HG02642 (cell line): ENCODE measurements around the gene SRPK3.
A peak's percentile ranks its signal among the peaks of the same experiment; 100 is the strongest.

ENCODE experiments used
- ATAC-seq: cut with Tn5 transposase; IDR thresholded peaks from one replicate; pipeline ENCODE4 v1.9.1; 2021; ENCODE audit warnings: mild to moderate bottlenecking; ENCODE audit not compliant: unreplicated experiment, poor library complexity

The SRPK3 gene

DNA sequence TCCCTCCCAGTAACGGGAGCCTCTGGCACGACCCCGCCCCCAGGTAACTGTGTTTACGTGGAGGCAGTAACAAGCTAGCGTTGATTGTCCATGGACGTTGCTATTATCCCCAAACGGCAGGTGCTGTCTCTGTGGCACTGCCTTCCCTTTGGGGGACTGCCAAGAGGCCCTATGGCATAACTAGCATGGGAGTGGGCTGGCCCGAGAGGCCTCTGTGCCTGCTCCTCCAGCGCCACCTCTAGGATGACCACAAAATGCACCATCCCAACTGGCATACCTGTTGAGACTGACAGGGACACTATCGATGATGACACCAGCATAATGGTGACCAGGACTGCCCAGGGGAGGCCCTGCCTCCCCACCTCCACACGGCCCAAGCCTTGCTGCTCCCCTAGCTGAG lies 1.5 kb downstream of the SRPK3 start:
- ATAC-seq: no peak

GRCh38 chrX:153782871-153783270 lies 2.0 kb downstream of the SRPK3 start:
- ATAC-seq: no peak

GRCh38 chrX:153783378-153784013 lies 2.7 kb downstream of the SRPK3 start:
- no peak for ATAC-seq

GRCh38 chrX:153784325-153784967 lies 3.6 kb downstream of the SRPK3 start:
- no peak for ATAC-seq

DNA sequence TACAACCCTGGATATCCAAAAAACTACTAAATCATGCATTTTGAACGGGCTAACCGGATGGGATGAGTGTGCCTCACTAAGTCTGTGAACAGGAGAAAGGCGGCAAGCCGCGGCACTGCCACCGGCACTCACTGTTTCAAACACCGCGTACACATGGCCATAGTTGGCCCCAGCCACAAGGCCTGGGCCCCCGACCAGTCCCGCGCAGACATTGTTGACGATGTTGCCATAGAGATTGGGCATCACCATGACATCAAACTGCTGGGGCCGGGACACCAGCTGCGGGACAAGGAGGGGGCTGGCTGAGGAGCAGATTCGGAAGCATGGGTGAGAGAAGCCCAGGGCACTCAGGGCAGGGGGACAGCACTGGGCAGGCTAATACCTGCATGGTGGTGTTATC lies 5.8 kb downstream of the SRPK3 start:
- no peak for ATAC-seq

DNA sequence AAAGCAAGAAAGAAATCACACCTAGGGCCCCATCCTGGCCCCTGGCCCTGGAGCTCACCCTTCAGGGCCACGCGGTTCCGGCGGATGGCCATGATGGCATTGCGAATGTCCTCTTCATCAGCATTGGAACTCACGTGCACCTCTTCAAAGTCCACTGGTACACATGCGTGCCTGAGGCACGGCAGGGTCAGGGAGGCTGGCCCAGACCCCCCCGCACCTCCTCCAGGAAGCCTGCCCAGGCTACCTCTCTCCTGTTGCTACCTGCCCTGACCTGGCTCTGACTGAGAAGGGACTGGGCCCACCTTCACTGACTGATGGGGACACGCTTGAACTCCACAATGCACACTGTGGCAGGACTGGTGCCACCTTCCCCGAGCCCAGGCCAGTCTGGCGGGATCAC lies 8.8 kb downstream of the SRPK3 start:
- no peak for ATAC-seq

DNA sequence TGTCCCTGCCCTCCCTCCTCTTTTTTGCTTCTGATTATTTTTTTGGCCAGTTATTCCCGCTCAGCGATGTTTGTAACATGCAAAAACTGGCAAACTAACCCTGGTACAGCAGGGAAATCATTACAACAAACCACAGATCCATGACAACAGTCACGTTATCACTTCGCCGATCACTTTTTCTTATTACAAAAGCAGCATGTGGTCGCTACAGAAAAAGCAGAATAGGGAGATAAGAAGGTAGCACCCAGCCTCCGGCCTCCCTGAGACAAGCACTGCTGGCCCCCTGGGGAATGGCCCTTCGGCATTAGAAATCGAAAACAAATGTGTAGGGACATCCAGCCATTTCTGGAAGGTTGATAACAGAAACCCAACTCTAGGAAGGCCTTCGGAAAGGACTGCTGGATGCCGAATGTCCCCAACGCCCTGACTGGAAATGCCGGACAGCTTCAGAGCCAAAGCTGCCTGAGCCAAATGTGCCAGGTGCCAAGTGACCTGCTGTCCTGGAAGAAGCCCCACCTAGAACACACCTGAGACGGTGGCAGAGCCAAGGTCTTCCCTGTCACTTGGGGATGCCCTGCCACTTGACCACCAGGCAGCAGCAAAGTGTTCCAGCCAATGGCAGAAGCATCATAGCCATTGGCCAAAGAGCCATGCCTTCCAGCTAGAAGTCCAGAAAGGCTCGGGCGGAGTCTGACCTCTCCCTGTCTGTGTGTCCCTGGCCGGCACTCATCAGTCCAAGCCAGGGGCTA lies 10.4 kb downstream of the SRPK3 start:
- ATAC-seq: no peak

- ATAC-seq: no peak
These were observed 11.5 kb downstream of the SRPK3 start for GRCh38 chrX:153792368-153792767.

DNA sequence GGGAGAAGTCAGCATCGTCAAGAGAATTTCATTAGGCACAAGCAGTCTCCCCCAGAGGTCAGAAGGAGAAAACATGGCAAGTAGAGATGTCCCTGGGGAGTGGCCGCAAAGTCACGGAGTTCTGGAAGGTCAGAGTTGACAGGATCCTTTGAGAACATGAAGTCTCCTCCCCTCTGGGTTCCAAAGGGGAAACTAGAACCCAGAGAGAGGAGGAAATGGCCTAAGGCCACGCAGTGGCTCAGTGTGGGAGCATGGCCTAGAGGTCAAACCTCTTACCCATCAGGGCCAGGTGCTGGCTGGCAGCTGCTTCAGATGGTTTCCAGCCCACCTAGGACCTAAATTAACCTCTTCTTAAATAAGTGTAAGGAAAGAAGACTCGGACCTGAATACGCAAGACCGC lies 12.4 kb downstream of the SRPK3 start:
- ATAC-seq: no peak

DNA sequence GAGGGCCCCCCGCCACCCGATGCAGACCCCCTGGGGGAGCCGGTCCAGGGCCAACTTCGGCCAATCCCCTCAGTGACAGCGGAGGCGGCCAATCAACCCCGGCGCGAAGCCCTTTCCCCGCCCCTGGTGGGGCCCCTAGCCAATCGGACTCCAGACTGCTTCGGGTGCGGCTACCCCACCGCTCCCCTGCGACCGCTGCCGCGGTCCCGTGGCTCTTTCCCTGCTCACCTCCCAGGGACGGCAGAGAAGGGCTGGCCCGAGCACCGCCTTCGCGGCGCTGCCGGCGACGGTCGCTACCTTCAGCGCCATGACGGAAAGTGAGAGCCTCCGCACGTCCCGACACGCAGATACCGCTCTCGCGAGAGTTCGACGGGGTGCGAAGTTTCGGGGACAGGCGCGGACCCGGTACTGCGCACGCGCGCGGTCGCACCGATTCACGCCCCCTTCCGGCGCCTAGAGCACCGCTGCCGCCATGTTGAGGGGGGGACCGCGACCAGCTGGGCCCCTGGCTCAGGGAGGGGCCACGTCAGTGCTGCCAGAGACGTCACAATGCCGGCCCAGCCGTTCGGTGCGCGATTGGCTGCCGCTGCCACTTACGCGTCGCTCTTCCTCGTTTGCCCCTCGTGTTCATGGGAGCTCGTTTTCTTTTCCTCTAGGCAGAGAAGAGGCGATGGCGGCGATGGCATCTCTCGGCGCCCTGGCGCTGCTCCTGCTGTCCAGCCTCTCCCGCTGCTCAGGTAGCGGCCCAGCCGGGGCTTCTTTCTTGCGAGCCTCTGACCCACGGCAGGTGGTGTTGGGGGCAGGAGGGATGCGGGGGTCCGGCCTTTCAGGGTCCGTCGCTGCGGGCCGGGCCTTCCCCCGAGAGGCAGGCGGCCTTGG lies 13.4 kb downstream of the SRPK3 start, which contains the start of the genes IDH3G and SSR4:
Gene IDH3G (minus strand): TSS at position 358 of the 879 bp plus-strand sequence. CDS start 49 bp downstream, at position 309.
Gene SSR4 (plus strand): TSS at position 651 of the 879 bp plus-strand sequence. CDS start 20 bp downstream, at position 671.
- peak; percentile 94 for ATAC-seq

DNA sequence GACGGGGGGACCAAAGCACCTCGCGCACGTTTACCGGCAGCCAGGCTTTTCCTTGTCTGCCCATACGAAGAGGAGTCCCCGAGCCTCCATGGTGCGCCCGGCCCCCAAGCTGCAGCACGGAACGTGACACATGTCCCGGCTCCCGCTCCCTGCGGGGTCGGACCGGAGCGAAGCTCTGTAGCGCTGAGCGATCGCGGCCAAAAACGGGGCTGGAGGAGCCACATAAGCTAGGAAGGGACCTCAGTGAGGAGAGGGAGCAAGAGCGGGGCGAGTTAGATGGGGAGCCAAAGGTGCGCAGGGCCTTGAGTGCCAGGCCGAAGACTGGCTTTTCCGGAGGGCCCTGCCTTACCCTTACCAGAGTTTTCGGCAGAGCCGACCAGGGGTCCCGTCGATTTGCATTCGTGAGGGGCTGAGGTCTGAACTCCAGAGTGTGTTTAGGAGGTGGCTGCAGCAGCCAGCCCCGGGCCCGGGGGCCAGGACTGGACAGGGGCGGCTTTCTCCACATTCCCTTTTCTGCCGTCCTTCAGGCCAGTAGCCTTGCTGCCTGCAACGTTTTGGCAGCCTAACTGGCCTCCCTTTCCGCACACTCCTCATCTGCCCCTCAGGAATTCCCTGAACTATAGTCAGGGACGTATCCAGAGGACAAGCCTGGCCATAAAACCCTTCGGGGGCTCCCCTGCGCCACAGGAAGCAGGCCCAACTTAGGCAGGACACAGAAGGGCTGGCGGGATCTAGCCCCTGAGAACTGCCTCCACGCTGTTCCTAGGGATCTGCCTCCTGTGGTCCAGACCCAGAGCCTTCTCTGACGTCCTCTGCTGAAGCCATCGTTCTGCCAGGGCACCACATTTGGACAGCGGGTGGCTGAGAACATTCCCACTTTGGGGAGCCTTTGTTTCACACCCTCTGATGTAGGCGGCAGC lies 14.3 kb downstream of the SRPK3 start:
- no peak for ATAC-seq

DNA sequence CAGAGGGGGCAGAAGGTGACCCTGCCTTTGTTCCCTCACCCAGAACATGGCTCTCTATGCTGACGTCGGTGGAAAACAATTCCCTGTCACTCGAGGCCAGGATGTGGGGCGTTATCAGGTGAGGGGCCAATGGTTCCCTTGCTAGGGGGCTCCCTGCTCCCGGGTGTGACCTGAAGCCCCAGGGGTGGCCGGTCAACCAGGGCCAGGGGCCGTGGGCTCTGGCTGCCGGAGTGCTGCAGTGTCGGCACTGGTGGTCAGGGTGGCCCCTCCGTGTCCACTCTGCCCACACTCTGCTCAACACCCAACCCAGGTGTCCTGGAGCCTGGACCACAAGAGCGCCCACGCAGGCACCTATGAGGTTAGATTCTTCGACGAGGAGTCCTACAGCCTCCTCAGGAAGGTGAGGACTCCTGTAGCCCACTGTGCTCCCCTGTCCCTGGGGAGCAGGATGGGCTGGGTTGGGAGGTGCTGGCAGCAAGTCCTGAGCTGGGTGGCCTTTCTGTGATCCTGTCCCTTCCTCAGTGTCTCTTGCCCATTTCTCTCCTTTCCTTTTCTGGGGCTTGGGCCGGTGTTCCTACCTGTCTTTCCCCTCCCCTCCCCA lies 16.7 kb downstream of the SRPK3 start:
- no peak for ATAC-seq

DNA sequence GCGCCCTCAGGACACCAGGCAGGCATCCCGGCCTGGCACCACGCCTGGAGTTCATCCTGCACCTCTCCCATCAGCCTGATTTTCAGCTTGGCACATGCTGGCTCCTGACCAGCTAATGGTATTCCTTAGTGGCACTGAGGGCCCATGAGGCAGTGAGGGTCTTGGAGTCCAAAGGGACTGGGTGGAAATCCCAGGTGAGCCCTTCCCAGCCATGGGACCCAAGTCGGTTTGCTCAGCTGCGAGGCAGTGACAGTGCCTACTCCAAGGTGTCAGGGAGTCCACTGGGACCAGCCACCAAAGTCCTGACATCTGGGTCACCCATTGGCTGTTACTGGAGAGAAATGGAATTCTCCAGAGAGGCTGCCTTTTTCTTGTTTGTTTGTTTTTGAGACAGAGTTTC lies 18.5 kb downstream of the SRPK3 start:
- no peak for ATAC-seq

DNA sequence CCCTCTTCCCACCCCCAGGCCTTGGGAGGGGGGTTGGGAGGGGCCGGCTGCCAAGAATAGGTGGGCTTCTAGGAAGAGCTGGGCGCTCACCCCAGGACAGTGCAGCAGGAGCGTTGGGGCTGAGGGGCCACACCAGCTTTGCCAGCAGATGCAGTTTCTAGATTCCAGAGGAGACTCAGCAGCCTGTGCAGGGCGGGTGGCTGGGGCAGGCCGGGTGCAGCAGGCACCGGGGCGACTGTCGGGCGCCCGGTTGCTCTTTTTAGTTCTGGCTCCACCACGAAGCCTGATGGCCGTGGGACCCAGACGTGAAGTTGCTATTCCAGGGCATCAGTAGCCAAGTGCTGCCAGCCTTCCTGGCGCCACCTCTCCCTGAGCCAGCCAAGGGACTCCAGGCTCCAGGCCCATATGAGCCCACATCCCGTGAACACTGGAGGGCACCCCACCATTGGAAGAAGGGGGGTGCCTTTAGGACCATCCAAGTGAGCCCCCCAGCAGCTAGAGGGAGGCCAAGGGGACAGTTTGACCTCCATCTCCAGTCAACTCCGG lies 19.4 kb downstream of the SRPK3 start:
- no peak for ATAC-seq

DNA sequence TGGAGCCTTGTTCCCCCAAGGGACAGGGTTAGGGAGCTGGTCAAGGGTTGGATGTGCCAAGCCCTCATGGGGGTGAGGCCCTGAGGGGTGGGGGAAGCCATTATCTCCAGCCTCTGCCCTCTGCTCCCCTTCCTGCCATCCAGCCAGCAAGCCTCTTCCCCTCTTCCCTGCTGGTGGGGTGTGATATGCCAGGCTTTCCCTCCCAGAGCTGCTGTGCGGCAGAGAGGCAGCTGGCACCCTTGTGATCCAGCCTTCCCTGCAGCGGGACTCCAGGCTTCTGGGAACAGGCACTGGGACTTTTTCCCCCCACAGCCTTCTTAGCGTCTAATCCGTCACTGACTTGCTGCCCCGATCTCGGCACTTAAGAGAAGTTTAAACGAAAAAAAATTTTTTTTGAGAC lies 19.9 kb downstream of the SRPK3 start:
- ATAC-seq: no peak

- no peak for ATAC-seq
These were observed 20.8 kb downstream of the SRPK3 start for GRCh38 chrX:153801669-153802068.

- no peak for ATAC-seq
These were observed 21.7 kb downstream of the SRPK3 start for GRCh38 chrX:153802513-153803045.
